ENCODE data around the gene MYO3A. TPM values are rescaled to one million over a fixed set of nuclear protein-coding genes. Genes with fewer than 3 reads are reported as not detected.

The MYO3A gene
- total RNA-seq, 4 donors from 2014 or later: 0.35 to 3.1 (median 1.9) TPM

- Histone ChIP-seq H3K4me3 (no peak overlapping the region), H3K9me3 (peaks cover 0 to 7% (median 0%) of the 10 kb centered on the region in 3 donors), H3K36me3 (no peaks in the 10 kb centered on the region), H3K27me3 (peaks cover 0 to 13% (median 0%) of the 10 kb centered on the region in 4 donors), H3K4me1 (no peaks in the 10 kb centered on the region), H3K27ac (no peak overlapping the region)
- intact Hi-C loops (cut with DNase I): no loop called here
- 34 to 67% methylated on average over 2 of the region's 2 CpGs for WGBS, 2 donors
- DNase-seq: no peak
- TF ChIP-seq, protein P1, sequence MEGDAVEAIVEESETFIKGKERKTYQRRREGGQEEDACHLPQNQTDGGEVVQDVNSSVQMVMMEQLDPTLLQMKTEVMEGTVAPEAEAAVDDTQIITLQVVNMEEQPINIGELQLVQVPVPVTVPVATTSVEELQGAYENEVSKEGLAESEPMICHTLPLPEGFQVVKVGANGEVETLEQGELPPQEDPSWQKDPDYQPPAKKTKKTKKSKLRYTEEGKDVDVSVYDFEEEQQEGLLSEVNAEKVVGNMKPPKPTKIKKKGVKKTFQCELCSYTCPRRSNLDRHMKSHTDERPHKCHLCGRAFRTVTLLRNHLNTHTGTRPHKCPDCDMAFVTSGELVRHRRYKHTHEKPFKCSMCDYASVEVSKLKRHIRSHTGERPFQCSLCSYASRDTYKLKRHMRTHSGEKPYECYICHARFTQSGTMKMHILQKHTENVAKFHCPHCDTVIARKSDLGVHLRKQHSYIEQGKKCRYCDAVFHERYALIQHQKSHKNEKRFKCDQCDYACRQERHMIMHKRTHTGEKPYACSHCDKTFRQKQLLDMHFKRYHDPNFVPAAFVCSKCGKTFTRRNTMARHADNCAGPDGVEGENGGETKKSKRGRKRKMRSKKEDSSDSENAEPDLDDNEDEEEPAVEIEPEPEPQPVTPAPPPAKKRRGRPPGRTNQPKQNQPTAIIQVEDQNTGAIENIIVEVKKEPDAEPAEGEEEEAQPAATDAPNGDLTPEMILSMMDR (IDR thresholded peaks at IDR 0.05): no peak
- TF ChIP-seq POLR2A (IDR thresholded peaks at IDR 0.05): no peak
Measured at GRCh38 chr10:26205223-26205622, 271.2 kb downstream of the MYO3A start.

- intact Hi-C loops (cut with DNase I): no loop called here
- H3K4me3 ChIP-seq: no peak overlapping the region
- H3K27me3 ChIP-seq: peaks cover 12 to 80% (median 28%) of the 10 kb centered on the region in 4 donors
- 7 to 18% methylated on average over 18 to 25 of the region's 37 CpGs for WGBS, 2 donors
- peaks cover 0 to 7% (median 0%) of the 10 kb centered on the region in 3 donors for H3K9me3 ChIP-seq
- no peak for TF ChIP-seq POLR2A (IDR thresholded peaks at IDR 0.05)
- TF ChIP-seq, protein P1 (IDR thresholded peaks at IDR 0.05): no peak
- no peaks in the 10 kb centered on the region for H3K36me3 ChIP-seq
- no peak overlapping the region for H3K27ac ChIP-seq
- peaks cover 3 to 23% (median 10%) of the 10 kb centered on the region in 3 donors for H3K4me1 ChIP-seq
- DNase-seq: no peak
Measured at GRCh38 chr10:26211781-26212444, 277.9 kb downstream of the MYO3A start.

DNA sequence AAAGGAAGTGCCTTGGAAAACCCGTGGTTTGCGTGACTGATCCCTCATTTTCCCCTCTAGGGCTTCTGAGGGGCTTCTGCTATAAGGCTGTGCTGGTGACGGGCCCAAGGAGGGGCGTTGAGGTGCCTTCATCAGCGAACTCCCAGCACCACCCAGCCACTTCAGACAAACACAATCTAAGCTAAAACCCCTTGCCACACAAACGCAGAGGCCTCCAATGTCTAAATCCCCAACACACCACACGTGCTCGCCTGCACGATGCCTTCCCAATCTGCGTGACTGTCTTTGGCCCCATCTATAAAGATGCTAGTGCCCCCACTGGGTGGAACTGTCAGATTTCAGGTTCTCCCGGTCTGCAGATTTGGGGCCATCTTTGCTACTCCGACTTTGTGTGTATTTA, 278.5 kb downstream of the MYO3A start:
- H3K9me3 ChIP-seq: peaks cover 0 to 6% (median 0%) of the 10 kb centered on the region in 3 donors
- H3K36me3 ChIP-seq: no peaks in the 10 kb centered on the region
- no peak overlapping the region for H3K27ac ChIP-seq
- intact Hi-C loops (cut with DNase I): no loop called here
- no peak overlapping the region for H3K4me3 ChIP-seq
- peaks cover 15 to 86% (median 30%) of the 10 kb centered on the region in 4 donors for H3K27me3 ChIP-seq
- no peak for TF ChIP-seq POLR2A (IDR thresholded peaks at IDR 0.05)
- TF ChIP-seq, protein P1 (IDR thresholded peaks at IDR 0.05): no peak
- H3K4me1 ChIP-seq: peaks cover 4 to 29% (median 11%) of the 10 kb centered on the region in 3 donors
- 14 to 15% methylated on average over 11 to 12 of the region's 12 CpGs for WGBS, 2 donors
- no peak for DNase-seq

GRCh38 chr10:26213157-26213800, 279.2 kb downstream of the MYO3A start:
- no peak overlapping the region for H3K4me3 ChIP-seq
- no peaks in the 10 kb centered on the region for H3K9me3 ChIP-seq
- H3K27me3 ChIP-seq: peaks cover 21 to 93% (median 34%) of the 10 kb centered on the region in 4 donors
- H3K27ac ChIP-seq: no peak overlapping the region
- DNase-seq: no peak
- peaks cover 10 to 37% (median 18%) of the 10 kb centered on the region in 3 donors for H3K4me1 ChIP-seq
- H3K36me3 ChIP-seq: no peaks in the 10 kb centered on the region
- intact Hi-C loops (cut with DNase I): no loop called here
- WGBS, 2 donors: 0% methylated on average over 1 of the region's 11 CpGs
- TF ChIP-seq, protein P1 (IDR thresholded peaks at IDR 0.05): no peak
- no peak for TF ChIP-seq POLR2A (IDR thresholded peaks at IDR 0.05)

DNA sequence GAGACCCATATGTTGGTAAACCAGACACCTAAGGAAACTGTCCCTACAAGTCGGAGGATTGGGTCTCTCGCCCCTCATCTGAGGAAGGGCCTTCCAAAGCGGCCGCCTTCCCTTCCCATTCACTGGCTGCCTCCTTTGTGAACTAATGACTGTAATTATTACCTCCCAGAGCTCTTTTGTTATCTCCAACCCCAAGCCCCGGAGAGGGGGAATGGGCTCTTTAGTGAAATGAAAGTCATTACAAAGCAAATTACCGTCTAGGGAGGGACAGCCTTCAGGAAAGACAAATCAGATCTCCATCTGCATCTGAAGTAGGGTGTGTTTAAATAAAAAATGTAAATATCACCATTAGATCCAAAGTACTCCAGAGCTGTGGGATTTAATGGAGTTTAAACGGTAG, 280.0 kb downstream of the MYO3A start:
- peaks cover 21 to 100% (median 34%) of the 10 kb centered on the region in 4 donors for H3K27me3 ChIP-seq
- 15 to 17% methylated on average over 6 to 7 of the region's 7 CpGs for WGBS, 2 donors

More for the DNA sequence above, 280.0 kb downstream of the MYO3A start:
- intact Hi-C loops (cut with DNase I): no loop called here
- no peaks in the 10 kb centered on the region for H3K36me3 ChIP-seq
- no peak for DNase-seq
- no peaks in the 10 kb centered on the region for H3K9me3 ChIP-seq
- peaks cover 10 to 38% (median 18%) of the 10 kb centered on the region in 3 donors for H3K4me1 ChIP-seq
- no peak for TF ChIP-seq POLR2A (IDR thresholded peaks at IDR 0.05)
- TF ChIP-seq, protein P1 (IDR thresholded peaks at IDR 0.05): no peak
- no peak overlapping the region for H3K27ac ChIP-seq
- H3K4me3 ChIP-seq: no peak overlapping the region

Measured in esophagus squamous epithelium (tissue), 5 donors.